HG03460 (cell line): Measurements from ENCODE around the gene KDM2B.
A peak's percentile ranks its signal among the peaks of the same experiment; 100 is the strongest.

Source experiments
- ATAC-seq: cut with Tn5 transposase; IDR thresholded peaks from one replicate; pipeline ENCODE4 v1.9.1; 2021; ENCODE audit not compliant: unreplicated experiment

KDM2B gene

DNA sequence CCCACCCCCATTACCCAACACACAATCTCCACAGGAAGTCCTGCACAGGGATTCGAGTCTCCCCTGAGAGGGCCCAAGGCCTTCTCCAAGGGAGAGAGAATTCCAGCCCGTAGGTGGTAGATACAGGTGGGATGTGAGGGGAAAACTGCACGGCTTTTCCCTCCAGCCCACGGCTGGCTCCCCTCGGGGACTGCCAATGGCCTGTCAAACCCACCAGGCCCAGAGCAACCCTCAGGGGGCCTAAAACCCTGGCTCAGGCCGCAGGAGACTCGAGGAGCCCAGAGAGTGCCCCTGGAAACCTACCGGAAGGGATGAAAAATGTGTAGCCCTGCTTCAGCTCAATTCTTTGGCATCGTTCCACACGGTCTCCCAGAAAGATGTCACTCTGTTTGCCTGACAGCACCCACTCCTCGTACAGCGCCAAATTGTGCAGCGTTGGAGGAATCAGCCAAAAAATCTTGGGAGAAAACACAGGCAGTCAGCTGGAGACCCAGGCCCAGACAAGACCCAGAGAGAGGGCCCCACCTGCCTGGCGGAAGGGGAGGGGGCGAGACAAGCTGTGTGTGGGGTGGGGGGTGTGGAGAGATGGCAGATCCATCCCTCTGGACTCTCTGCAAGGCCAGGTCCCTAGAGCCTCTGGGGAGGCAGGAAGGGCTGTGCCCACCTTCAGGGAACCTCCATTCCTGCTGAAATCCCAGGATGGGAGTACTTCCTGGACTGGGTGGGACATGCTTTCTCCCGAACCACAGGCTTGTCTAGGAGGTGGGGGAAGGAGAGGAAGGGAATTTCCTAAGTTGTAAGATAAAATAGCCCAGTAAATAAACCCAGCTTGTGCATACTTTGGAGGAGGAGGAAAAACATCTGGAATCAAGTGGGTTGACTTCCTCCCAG is 48.1 kb downstream of the KDM2B start:
- no peak for ATAC-seq

DNA sequence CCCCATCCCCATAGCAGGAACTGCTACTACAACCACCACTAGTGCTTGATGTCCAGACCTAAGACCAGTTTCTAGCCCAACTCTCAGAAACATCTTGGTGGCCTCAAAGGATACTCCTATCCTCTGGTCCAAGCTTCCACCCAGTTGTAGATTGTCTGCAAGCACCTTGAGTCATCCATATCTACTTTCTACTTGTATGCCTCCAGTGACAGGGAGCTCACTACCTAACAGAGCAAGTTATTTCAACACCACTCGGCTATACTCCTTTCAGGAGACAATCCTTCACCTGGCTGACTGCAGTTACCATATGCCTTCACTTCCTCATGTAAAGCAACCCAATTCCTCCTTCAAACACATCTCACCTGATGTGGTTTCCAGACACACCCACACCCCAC is 49.5 kb downstream of the KDM2B start:
- ATAC-seq: no peak

DNA sequence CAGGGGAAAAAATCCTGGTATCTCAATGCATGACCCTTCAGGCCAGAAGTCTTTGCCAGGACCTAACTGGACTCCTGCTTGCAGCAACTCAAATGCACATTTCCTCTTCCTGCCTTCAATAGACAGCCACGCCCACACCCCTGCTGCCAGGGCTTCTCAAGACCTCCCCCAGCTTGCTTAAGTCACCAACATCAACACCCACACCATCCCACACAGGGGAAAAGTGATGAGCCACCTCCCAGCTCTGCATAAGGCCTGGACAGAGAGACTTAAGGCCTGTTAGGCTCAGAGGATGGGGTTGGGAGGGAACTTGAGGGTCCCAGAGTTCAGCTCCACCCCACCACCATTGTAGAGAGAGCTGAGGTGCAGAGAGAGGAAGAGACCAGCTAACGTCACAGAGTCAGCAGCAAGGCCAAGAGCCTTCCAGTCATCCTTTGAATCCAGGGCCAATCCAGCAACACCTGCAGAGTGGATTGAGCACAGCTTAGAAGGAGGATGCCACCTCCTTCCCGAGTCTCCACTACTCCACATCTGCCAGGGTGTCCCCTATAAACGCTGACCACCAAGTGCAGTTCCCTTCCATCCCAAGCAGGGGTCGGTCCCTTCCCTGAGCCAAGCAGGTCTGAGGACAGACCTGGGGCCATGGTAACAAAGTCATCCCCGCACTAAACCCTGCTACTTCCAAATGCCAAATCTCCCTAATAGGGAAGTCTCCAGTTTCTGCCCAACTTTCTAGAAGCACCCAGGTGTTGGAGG is 50.0 kb downstream of the KDM2B start:
- no peak for ATAC-seq

DNA sequence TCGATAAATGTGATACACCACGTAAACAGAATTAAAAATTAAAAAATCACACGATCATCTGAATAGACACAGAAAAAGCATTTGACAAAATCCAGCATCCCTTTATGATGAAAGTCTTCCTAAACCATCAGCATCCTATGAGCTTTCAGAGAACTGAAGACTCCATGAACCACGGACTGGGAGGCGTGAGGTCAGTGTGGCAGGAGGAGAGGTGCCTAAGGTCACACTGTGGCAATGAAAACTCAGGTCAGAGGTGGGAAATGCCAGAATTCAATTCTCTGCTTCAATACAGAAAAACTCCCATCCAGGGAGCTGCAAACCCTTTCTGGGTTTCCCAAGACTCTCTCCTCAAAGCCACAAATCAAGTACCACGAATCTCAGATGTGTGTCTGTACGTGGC is 51.6 kb downstream of the KDM2B start:
- no peak for ATAC-seq

DNA sequence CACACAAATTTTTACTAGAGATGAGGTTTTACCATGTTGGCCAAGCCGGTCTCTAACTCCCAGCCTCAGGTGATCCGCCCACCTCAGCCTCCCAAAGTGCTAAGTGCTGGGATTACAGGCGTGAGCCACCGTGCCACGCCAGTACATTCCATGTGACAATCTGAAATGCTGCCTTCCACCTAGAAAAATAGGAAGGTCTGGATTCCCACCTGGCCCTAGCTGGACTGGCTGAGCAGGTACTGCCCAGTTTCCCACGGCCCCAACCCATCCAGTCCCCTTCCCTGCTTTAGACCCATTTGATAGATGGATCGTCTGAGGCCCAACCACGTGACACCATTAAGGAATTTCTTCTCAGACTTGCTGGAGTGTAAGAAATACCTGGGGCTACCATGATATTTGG is 55.4 kb downstream of the KDM2B start:
- ATAC-seq: no peak

DNA sequence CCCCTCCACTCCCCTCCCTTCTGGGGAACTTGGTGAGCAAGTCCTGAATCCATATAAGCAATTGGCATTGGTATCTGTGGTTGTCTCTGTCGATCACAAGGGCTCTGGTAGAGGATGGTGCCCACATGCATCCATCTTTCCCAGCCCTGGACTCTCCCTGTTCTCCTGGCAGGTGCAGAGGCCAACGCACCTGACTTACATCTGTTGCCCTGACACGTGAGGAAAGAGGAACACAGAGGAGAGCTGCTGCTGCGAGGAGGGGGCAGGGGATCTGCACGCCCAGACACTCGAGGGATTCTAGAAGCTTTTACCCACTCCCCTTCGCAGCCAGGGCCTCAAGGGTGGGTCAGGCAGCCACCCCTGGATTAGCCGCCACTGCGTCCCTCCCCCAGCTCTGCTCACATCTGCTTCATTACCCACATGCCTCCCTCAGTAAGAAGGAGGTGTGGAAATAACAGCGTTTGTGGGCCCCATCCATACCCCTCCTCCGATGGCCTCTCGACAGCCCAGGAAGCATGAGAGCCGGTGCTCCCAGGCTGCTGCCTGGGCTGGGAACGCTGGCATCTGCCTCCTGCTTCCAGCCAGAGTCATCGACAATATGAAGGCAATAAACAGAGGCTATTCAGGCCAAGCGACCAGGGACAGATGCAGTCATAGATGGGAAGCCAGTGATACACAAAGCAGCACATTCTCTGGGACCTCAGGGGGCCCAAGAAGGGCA is 56.5 kb downstream of the KDM2B start:
- no peak for ATAC-seq

DNA sequence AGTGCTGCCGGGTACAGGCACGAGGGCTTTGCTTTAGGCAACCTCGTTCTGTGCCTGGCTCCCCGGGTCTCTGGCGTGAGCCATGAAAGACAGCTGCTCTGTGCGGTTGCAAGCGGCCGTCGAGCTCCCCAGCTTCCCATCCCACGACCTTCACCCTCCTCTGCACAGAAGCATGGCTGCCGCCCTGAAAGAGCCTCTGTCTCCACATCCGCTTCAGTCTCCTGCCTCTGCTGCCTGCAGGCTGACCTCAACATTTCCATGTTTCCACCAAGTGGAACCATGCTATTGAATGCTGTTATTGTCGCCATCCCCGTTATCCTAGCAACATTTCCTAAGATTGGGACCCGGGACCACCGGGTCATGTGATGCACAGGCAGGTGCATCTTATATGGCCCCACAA is 57.1 kb downstream of the KDM2B start:
- ATAC-seq: no peak

DNA sequence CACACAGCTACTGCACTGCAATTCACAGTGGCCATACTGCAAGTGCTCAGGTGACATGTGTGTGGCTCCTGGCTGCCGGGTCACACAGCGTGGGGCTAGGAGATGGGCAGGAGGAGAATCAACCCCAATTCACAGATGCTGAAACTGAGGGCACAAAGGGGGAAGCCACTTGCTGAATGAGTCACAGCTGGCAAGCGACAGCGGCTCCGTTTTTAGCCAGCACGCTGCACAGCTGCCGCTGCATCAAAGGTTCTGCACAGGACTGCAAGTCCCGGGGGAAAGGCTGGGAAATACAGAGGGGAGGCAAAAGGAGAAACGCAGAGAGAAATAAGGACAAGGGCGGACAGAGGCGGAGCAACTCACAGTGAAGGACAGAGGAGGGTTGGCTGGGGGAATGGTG is 57.9 kb downstream of the KDM2B start:
- no peak for ATAC-seq

DNA sequence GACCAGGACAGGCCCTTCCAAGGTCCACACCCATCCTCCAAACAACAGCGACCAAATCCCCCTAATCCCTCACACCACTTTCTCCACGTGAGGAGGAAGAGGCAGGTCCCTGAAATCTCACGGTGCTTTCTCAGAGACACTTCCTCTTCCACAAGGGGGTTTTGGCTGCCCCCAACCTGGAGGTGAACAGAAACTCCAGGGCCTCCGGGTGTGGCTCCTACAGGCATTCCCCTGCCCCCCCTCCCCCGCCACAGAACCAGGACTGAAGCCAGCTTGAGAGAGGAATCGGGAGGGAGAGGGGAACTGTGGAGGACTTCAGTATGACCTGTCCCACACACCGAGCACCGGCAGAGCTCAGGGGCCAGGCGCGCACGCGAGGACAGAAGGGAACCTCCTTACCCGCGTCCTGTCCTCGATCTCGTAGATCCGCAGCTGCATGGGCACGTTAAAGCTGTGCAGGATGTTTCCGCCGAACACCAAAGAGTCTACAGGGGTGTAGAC is 60.2 kb downstream of the KDM2B start:
- ATAC-seq: no peak

DNA sequence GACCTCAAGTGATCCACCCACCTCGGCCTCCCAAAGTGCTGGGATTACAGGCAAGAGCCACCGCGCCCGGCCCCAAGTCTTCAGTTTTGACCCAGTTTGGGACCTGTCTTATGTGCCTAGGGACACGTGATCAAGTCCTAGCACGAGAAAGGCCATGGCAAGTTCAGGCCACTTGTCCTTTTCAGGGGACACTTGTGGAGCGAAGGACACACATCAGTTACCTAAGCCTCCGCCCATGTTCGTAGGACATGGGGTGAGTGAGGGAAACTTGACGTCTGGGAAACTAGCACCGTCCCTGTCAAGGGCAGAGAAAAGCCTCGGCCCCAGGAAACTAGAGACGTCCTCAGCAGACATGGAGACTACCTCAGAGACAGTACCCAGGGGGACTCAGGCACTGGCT is 60.7 kb downstream of the KDM2B start:
- no peak for ATAC-seq

DNA sequence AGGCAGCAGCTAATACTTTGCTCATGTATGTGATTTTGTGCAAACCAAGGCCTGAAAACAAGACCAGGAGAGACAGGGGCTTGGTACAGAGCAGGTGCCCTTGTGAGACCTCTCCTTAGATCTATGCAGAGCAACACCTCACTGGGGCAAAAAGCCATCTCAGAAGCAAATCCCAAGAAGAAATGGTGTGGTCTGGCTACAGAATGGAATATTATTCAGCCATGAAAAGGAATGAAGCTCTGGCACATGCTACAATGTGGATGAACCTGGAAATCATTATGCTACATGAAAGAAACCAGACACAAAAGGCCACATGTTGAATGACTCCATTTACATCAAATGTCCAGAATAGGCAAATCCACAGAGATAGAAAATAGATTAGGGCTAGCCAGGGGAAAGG is 61.6 kb downstream of the KDM2B start:
- ATAC-seq: no peak

DNA sequence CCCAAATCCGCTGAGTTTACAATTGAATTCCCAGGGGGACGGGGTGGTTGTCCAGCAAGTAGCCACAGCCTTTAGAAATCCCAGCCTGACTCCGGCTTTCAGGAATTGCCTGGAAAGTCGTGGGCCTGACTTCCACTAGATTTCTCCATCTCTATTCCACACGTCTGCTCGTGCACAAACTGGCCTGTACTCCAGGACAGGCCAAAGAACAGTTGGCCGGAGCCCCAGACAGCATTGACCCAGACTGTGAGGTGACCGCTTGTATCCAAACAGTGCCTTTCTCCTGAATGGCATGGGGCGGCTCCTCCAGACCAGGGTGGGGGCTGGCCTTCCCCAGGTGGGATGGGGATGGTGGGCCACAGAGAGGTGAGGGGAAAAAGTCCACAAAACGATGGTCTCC is 62.2 kb downstream of the KDM2B start:
- no peak for ATAC-seq

DNA sequence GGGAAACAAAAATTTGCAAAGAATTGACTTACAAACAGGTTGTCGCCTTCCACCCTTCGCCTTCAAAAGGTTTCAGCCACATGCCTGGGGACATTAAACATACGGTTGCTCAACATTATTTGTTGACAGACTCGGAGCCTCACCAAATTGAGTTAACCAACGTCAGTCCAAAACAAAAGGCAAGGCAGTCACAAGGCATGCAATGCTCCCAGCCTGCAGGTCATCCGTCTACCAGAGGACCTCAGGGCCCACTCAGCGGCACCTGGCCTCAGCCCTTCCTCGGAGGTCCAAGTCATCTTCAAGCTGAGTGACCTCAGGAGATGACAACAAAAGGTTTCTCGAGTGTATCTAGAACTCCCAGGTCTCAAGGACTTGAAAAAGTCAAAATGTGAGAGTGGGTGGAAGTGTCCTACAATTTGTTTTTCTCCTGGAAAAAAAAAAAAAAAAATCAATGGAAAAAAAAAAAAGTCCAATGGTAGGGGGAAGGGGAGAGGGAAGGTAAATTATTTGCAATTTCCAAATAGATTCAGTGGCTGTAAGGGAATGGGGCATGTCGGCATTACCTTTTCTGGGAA is 64.3 kb downstream of the KDM2B start:
- ATAC-seq: no peak

DNA sequence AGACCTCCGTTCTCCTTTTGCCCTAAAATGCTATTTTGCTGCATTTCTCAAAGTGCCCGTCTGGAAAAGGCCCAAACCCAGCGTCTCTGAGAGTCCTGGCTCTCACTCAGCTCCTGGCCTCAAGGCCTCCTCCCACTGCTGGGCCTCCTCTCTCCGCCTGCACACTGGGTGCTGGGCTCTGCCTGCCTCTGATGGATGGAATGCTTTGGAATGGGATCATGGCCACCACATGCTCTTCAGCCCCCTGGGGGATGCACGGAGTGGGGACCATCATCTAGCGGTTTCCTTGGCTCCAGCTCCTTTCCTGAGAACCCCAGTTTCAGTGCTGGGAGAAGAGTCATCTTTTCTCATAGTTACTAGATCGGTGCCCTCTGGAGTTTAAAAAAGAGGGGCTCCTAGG is 65.2 kb downstream of the KDM2B start:
- no peak for ATAC-seq

DNA sequence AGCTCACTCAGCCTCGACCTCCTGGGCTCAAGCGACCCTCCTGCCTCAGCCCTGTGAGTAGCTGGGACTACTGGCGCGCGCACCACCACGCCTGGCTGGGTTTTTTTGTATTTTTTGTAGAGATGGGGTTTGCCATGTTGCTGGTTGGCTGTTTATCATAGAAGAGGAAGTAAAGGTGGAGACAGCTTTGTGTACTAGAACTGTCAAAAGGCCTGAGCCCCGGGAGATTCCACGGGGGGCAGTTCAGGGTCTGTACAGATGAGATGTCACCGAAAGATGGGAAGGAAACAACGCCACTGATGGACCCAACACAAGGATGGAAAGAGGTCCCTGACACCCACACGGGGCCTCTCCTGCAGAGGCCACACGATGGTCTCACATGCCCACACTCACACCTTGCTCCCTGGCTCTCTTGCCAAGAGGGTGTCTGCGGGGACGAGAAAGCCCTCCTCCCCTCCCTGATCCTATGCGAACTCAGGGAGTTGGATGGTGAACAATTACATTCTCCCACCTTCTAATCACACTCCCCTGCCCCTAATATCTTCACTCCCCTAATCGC is 66.6 kb downstream of the KDM2B start:
- ATAC-seq: peak; percentile 40

DNA sequence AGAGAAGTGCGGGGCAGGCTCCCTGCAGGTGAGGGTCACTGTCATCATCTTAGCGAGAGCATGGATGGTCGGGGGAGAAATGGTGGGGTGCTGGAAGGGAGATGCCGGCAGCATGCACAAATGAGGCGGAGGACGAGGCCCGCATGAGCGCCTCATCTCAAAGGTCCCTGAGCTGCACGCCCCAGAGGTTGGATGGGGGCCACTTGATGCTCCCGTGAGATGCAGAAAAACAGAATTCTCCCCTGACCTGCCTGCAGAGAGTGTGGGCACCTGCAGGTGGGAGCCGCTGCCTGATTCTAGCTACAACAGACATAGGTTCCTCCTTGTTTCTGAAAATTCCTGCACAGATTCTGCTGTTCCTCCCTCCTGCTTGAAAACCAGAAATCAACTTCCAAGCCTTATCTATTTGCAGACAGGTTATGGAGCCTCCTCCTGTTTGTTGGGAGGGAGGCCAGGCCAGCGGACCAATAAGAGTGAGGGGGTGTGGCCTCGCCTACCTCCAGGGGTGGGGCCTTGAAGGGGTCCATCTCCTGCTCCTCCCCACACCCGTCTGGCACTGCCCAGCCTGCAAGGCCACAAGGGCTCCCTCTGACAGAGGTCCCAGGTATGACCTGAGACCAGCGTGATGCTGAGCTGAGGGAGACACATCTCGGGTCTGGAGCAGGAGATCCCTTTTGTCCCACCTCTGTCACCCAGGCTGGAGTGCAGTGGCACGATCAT is 67.2 kb downstream of the KDM2B start:
- ATAC-seq: peak; percentile 69

DNA sequence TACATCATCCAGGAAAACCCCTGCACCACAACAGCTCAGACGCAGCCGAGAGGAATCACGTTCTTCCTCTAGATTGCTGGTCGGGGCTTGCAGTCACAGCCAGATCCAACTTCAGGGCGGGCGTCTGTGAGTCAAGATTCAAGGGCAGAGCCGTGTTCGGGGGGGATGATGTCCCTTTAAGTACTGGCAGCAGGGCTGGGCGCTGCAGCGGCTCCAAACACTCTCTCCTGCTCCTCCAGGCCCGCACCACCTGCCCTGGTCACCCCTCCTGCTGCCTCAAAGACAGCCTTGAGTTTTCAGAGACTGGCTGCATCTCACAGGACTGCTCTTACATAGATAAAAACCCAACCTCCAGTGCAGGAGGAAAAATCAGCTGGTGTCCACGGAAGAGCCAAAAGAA is 68.3 kb downstream of the KDM2B start:
- ATAC-seq: no peak

DNA sequence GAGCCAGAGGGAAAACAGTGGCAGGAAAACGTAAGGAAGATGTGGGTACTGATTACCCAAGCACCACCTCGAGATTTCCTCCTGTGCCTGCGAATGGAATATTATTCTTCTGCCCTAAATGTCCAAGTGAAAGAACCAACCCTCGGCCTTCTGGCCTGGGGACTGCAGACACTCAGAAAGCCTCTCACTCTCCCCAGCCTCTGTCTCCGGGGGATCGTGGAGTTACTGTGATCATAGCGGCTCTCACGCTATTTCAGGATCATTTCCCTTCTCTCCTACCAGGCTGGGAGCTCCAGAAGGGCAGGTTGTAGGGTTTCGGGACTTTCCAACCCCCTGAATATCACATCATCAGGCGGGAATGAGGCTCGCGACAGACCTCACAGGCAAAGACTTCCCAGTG is 68.9 kb downstream of the KDM2B start:
- ATAC-seq: no peak

DNA sequence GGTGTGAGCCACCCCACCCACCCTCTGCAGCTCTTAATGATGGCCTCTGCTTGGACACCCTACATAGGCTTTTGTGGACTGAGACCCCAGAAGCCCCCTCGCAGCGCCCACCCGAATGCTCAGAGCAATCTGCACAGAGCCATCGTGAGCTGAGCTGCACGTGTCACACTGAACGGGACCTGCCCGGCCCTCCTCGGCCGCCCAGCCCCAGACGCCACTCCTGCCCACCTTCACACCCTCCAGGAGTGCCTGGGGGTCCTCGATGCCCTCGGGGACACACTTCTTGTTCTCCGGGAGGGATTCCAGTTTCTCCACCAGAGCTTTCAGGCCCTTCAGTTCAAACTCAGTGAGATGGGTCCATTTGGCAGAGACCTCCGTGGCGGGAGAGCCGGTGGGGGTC is 71.5 kb downstream of the KDM2B start:
- no peak for ATAC-seq

DNA sequence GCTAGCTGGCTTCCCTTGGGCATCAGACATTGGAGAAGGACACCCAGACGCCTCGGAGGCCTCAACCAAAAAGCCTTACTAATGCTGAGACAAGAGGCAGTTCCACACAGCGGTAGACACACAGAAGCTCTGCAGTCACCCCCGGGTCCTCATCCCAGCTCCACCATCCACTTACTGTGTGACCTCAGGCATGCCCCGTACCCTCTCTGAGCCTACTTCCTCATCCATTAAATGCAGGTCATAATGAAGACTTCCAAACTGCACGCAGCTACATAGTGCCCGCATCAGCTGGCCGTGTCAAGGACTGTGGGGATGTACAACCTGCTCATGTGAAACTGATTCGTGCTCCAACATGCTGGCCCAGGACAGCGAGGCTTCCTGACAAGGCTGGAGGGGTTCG is 72.3 kb downstream of the KDM2B start:
- no peak for ATAC-seq
